Sigmoid colon (tissue), 4 donors: Measurements from ENCODE around the gene ARNT2.

ENCODE experiments used
- POLR2A ChIP-seq, 2 donors: fragments of 450-650 bp; IDR thresholded peaks; one replicate each; pipeline ENCODE4 v1.6.1; 2016; ENCODE audit warnings: antibody characterized with exemption in 2 of 2, mild to moderate bottlenecking in 2 of 2, moderate library complexity in 2 of 2
- POLR2AphosphoS5 ChIP-seq, 4 donors: sonication (generic); formaldehyde crosslinking; IDR thresholded peaks; one replicate each; pipeline ENCODE4 v1.6.1; 2017; ENCODE audit warnings: antibody characterized with exemption in 4 of 4
- TF ChIP-seq, protein P1 (sequence below), 4 experiments: fragments of 450-650 bp in 3 of 4; fragments of 200-600 bp in 1 of 4; IDR thresholded peaks; one replicate each; pipeline ENCODE4 v1.5.1; 2016 to 2019; ENCODE audit warnings: antibody characterized with exemption in 4 of 4, mild to moderate bottlenecking in 3 of 4, moderate library complexity in 2 of 4

DNA sequence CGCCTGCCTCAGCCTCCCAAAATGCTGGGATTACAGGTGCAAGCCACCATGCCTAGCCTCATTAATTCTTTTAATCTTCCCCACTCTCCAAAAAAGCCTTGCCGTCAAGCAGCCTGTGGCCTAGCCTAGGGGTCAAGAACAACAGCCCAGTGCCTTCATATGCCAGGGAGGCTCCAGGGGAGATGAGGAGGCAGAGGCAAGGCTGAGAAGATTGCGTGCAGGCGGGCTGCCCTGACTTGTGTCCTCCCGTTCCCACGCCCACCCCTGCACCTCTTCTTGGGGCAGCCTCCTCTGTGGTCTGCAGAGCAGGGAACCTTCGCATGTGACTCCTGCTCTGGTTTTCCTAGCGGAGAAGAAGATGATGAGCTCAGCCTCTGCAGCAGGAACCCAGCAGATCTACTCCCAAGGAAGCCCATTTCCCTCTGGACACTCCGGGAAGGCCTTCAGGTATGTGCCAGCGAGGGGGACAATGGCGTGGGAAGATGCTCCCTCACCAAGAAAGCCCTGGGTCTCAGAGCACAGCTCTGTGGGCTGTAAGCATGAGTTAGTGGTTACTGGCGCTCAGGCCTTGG lies 172.4 kb downstream of the ARNT2 start:
- TF ChIP-seq, protein P1, sequence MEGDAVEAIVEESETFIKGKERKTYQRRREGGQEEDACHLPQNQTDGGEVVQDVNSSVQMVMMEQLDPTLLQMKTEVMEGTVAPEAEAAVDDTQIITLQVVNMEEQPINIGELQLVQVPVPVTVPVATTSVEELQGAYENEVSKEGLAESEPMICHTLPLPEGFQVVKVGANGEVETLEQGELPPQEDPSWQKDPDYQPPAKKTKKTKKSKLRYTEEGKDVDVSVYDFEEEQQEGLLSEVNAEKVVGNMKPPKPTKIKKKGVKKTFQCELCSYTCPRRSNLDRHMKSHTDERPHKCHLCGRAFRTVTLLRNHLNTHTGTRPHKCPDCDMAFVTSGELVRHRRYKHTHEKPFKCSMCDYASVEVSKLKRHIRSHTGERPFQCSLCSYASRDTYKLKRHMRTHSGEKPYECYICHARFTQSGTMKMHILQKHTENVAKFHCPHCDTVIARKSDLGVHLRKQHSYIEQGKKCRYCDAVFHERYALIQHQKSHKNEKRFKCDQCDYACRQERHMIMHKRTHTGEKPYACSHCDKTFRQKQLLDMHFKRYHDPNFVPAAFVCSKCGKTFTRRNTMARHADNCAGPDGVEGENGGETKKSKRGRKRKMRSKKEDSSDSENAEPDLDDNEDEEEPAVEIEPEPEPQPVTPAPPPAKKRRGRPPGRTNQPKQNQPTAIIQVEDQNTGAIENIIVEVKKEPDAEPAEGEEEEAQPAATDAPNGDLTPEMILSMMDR (IDR thresholded peaks at IDR 0.05), result no peak
- TF ChIP-seq POLR2A (IDR thresholded peaks at IDR 0.05) (no peak), POLR2AphosphoS5 (IDR thresholded peaks at IDR 0.05) (no peak)
